Effector CD4-positive, alpha-beta T cell (primary cell): Measurements from ENCODE around the gene CRLF1.
"Not testable (repeated sequence)": the region's sequence is repeated elsewhere in the genome, so short reads cannot be mapped to it uniquely, and the experiment has no call there.

Experiments used
- DNase-seq: peaks from one replicate; pipeline ENCODE4 v3.0.0-alpha.2; 2020

The CRLF1 gene

GRCh38 chr19:18608102-18608804 lies 1.7 kb upstream of the CRLF1 start:
- no peak for DNase-seq

GRCh38 chr19:18607226-18608101 lies 865 bp upstream of the CRLF1 start:
- DNase-seq: no peak

GRCh38 chr19:18605546-18606280 lies 886 bp downstream of the CRLF1 start:
- DNase-seq: no peak

GRCh38 chr19:18605196-18605545 lies 1.4 kb downstream of the CRLF1 start:
- DNase-seq: no peak

GRCh38 chr19:18604820-18605159 lies 1.8 kb downstream of the CRLF1 start:
- no peak for DNase-seq

GRCh38 chr19:18603958-18604819 lies 2.4 kb downstream of the CRLF1 start:
- DNase-seq: no peak

- no peak for DNase-seq
Measured at GRCh38 chr19:18603255-18603957, 3.2 kb downstream of the CRLF1 start.

- no peak for DNase-seq
Measured at GRCh38 chr19:18601875-18602274, 4.7 kb downstream of the CRLF1 start.

- DNase-seq: not testable (repeated sequence)
Measured at GRCh38 chr19:18600692-18601397, 5.8 kb downstream of the CRLF1 start.

GRCh38 chr19:18599485-18599884 lies 7.1 kb downstream of the CRLF1 start:
- DNase-seq: no peak

GRCh38 chr19:18597809-18598660 lies 8.6 kb downstream of the CRLF1 start:
- no peak for DNase-seq

- DNase-seq: no peak
Measured at GRCh38 chr19:18596752-18597157, 9.8 kb downstream of the CRLF1 start.

GRCh38 chr19:18595475-18595874 lies 11.1 kb downstream of the CRLF1 start:
- DNase-seq: no peak

- no peak for DNase-seq
Measured at GRCh38 chr19:18594824-18595373, 11.7 kb downstream of the CRLF1 start.

GRCh38 chr19:18594096-18594823 lies 12.3 kb downstream of the CRLF1 start:
- DNase-seq: peak; percentile 72

- DNase-seq: no peak
Measured at GRCh38 chr19:18593367-18594095, 13.1 kb downstream of the CRLF1 start.

- DNase-seq: not testable (repeated sequence)
Measured at GRCh38 chr19:18592732-18593131, 13.9 kb downstream of the CRLF1 start.

GRCh38 chr19:18591735-18592385 lies 14.7 kb downstream of the CRLF1 start:
- DNase-seq: no peak
